Gastrocnemius medialis (tissue), 4 donors: ENCODE results near the gene FOXO6.

Experiments used
- CTCF ChIP-seq, 5 experiments: fragments of 450-650 bp in 3 of 5; fragments of 200-600 bp in 2 of 5; sonication (generic) in 2 of 5; IDR thresholded peaks in 4 of 5; conservative IDR thresholded peaks in 1 of 5; 1 replicate in 4 of 5; 2 replicates in 1 of 5; pipeline ENCODE4 v1.5.1; 2016 to 2019; ENCODE audit warnings: antibody characterized with exemption in 5 of 5, mild to moderate bottlenecking in 3 of 5, moderate library complexity in 3 of 5
- POLR2A ChIP-seq, 2 donors: fragments of 450-650 bp; IDR thresholded peaks; one replicate each; pipeline ENCODE4 v1.6.1; 2017; ENCODE audit warnings: antibody characterized with exemption in 2 of 2, mild to moderate bottlenecking in 2 of 2, moderate library complexity in 2 of 2

- no peak for TF ChIP-seq CTCF (IDR thresholded peaks at IDR 0.05 in 4 of 5, conservative IDR thresholded peaks at IDR 0.05 in 1 of 5)
- no peak for TF ChIP-seq POLR2A (IDR thresholded peaks at IDR 0.05)
Observed at GRCh38 chr1:41388510-41388909, 27.3 kb downstream of the FOXO6 start.
